GOT3 (cell line): ENCODE data around the gene PPP2R2C.

Experiments
- DNase-seq: peaks from one replicate; lab custom pipeline; 2025; ENCODE audit warnings: mixed read lengths; lab: John Stamatoyannopoulos, UW

The PPP2R2C gene

DNA sequence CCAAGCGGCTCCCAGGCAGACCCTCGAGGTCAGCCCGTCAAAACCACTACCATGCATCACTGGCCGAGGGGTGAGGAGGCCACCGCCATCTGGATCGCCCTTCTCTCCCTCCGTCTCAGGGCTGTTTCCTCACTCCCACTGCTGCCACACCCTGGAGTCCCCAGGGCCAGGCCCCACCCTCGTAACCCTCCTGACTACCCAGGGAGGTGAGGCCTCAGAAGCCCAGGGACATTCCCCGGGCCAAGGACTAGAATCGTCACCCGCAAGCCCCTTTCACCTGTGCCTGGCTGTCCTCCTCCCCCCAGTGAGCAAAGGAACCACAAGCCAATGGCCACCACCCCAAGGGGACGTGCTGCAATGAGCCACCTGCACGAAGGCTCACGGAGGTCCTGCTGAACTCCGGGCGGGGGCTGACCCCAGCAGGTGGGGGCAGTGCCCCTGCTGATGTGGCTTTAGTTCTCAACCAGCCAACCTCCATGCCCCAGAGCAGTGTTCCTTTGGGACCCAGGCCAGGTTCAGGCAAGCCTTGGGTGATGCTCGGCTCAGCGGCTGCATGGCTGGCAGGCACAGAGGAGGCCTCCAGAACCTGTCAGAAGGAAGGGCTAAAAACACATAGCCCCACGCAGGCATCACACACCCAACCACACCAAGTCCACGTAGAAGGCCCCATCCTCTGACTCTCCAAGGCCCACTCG is 23.8 kb downstream of the PPP2R2C start:
- no peak for DNase-seq

DNA sequence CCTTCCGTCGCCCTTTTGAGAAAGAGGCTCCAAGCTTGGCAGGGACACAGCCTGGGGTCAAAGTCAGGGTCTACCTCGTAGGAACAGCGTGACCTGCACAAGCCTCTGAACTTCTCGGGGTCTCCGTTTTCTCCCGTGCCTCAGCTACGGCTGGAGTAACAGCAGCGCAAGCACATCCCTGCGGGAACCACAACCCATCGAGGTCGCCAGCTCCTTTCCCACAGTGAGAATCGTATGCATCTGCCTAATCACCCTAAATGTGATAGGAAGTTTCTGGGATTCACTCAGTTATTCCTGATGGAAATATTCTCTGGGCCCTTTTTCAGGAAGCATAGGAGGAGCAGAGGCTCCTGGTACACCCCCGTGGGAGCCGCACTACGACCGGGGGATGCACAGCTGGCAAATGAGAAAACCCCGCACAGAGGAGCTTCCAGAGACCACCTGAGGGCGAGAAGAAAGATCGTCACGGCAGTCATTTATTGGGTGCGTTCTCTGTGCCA is 24.7 kb downstream of the PPP2R2C start:
- no peak for DNase-seq

DNA sequence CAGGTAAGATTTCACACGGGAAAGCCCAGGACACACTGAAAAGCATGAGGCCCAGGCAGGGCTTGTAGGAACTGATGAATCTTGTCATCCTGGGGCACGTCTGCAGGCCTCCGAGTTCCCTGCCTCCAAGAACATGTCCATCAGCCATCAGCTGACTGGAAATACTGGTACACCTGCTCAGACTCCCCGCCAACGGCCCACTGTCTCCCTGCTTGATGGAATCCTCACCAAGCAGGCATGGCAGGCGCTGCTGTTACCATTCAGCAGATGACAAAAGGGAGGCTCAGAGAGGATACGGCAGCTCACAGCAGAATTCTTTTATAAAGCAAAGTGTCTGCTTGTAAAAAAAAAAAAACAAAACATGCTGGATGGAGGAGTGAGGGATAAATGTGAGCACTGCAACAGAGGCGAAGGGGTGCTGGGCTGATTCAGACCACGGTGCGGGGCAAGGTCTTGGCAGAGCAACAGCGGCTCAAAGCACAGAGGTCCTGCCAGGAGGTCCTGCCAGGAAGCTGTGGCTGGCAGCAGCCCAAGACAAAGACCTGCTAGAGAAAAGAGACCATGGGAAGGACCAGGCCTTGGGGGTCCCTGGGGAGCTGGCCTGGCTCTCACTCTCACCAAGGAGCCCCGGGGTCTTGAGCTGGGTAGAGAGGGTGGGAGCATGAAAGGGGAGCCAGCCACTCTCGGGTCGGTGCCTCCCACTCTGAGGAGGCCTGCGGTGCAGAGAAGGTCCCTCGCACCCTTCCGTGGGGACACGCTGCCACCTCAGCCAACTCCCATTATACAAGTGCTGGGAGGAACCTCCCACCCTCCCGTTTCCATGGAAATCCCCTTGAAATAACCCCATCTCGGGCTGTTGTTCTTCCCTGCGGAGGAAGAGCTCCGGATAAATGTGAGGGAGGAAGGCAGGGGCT is 25.6 kb downstream of the PPP2R2C start:
- no peak for DNase-seq

DNA sequence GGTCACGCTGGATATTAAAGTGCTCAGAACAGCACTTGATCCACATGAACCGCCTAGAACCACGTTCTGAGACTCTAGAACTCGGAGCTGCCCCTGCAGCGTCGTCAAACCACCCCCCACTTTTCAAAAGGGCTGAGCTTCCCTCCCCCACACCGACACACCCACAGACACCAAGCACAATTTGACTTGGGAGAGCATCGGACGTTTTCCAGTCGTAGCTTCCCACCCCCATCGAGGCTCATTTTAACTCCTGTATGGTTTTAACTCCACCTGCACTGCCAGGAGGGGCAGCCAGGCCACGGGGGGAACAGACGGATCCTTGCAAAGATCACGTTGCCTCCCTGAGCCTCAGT is 26.3 kb downstream of the PPP2R2C start:
- no peak for DNase-seq

DNA sequence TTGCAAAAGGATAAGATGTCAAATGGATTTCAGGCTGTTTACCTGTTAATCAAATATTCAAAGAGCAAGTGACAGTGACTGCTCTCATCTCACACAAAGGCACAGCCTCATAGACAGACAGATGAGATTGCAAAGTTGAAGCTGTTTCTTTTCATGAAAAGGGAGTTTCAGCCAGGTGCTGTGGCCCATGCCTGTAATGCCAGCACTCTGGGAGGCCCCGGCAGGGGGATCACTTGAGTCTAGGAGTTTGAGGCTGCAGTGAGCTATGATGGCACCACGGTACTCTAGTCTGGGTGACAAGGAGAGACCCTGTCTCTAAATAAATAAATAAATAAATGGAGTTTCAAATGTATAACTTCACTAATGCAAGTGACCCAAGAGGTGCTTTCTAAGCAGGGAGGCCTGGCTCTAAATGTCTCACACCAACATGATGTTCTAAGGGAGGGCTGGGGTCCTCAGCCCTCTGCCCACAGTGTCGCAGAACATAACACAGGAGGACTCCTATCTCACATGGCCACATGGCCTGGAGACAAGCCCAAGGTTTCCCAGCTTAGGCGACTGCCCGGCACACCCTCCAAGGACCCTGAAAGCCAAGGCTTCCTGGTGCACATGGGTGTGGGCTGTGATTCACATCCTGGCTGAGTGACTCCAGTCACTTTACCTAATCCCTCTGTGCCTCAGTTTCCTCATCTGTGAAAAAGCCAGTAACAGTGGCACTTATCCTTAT is 26.8 kb downstream of the PPP2R2C start:
- no peak for DNase-seq

DNA sequence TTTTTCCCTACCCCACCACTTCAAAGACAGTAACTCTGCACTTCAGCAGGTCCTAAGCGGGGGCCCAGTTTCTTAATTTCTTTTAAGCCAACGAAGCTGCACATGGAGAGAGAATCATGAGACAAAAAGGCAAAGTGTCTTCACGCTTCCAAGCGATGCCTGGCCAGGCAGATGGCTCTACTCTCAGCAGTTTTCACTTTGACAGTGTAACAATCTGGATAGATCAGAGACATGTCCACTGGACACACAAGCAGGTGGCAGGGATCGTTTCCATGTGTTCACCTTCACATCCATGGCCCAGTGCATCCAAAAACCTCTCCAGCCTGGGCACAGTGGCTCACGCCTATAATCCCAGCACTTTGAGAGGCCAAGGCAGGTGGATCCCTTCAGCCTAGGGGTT is 27.8 kb downstream of the PPP2R2C start:
- DNase-seq: no peak

DNA sequence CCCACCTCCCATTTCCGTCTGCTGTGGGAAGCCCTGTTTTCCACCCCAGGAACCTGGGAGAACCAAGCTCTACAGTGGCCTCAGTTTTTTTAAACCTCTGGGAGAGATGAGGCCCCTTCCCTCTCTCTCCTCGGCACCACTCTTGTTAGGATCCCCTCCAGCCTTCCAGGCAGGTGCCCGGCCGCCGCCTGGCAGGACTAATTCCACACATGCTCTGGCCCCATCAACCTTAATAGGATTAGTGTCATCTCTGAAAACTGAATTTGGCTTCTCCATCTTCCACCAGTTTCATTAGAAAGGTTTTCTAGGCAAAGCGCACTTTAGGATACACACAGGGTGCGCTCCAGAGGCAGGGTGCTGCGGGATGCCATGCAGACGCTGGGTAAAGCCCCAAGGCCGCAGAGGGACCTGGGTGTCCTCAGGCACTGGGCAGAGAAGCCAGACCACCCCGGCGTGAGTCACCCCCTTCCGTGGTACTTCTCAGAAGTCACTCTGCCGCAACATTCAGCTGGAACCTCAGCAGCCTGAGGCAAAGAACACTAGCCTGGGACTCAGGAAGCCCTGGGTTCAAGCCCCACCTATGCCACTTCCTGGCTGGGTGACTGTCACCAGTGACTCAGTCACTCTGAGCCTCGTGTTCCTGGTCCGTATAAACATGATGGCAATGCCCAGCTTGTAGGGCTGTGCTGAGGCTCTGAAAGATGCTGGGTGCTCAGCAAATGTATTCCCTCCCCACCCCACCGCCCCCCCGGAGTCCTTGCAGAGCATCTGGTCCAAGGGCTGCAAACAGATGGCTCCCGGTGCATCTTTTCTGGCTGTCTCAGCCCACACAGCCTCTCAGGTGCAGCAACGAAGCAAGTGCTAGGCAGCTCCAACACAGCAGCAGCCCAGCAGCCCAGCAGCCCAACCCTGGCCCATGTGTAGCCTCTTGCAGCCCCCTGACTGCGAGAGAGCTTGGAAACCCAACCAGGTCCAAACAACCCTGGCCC is 29.1 kb downstream of the PPP2R2C start:
- no peak for DNase-seq

DNA sequence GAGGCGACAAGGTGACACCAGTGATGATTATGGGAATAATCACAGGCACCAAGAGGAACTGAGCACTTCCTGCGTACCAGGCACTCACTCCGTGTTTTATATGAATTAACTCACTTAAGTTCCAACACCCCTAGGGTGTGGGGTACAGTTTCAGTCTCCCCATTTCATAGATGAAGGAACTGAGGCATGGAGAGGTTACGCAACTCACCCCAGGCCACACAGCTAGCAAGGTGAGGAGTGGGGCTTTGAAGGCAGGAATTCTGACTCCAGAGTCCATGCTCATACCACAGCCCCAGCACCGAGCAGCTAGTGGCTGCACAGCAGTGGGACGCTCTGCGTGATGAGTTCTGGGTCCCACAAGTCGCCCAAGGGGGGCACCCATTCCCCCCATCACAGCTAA is 29.9 kb downstream of the PPP2R2C start:
- DNase-seq: no peak

DNA sequence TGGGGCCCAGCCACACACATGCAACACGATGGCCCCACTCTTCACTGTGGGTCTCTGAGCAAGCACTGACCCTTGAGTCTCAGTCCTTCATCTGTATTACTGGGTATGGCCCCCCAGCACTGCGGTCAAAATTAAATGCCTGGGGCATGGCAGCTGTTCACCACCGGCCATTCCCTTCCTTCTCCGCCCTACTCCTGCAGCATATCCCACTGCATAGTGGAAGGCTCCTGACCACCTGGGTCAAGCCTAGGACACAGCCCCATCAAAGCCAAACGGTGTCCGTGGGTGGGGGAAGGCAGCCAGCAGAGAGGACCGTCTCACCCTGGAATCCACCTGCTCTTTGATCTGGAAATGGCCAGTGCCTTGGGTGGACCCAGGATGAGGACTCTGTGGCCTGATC is 30.7 kb downstream of the PPP2R2C start:
- DNase-seq: no peak

DNA sequence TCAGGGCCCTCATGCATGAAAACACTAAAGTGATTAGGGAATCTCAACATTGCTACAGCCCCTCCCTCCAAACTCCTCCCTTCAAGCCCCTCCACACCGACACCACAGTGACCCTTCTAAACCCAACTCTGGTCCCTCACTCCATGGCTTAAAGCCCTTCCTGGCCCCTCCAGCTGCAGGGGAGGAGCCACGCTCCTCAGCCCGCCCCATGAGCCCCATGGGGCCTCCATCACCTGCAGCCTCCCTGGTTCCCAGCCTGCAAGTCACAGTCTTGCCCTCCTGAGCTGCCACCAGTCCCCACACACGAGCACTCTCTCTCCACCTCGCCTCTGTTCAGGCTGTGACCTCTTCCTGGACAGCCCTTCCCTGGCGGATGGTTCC is 31.2 kb downstream of the PPP2R2C start:
- no peak for DNase-seq

DNA sequence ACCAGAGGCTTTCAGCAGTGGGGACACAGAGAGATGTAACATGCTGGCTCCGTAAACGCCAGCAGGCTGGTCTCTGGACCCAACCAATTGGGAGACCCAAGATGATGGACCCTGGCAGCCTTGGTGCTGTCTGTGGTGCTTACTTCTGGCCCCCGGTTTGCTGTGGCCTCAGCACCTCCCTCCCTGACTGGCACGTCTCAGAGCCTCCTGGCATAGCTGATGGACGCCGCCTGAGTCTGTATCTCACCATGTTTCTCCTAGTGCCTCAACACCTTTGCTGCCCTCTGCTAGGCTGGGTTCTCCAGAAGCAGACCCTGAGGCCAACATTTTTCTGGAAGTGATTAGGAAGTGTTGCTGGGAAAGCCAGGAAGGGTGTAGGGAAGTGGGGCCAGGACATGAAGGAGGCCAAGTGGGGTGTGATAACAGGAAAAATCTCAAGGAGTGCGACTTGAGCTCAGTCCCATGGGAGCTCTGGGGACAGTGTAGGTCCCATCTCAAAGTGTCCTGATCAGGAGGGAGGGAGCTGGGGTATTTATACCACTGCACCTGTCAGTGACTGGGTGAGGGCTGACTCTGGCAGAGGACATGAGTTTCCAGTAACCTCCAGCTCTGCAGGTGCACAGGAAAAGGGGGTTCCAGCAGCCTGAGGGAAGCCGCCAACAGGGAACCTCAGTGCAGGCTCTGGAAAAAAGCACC is 31.8 kb downstream of the PPP2R2C start:
- no peak for DNase-seq

DNA sequence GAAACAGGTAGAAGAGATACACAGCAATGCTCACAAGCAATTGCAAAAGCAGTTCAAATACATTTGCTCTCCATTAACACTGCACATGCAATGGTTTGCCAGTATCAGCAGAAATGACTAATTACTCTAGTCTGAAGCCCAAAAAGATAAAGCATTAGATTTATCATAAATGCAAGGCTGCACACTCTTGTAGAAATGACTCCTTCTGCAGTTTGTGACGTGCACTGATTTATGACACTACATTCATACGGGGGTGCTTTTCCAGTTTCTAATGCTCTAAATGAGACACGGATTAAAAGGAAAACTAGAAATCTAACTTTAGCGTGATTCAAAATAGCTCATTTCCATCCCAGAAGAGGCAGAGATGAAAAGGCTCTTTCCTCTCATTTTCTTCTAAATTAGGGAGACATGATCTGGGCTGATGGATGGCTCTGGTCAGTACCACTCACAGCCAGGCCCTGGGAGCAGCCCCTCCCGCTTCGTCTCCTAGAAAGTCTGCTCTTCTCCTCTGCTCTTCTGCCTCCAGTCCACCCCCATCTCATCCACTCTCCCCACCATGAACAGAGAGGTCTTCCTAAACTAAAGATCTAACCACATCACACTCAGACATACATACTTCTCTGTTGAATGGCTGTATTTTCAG is 33.2 kb downstream of the PPP2R2C start:
- no peak for DNase-seq

DNA sequence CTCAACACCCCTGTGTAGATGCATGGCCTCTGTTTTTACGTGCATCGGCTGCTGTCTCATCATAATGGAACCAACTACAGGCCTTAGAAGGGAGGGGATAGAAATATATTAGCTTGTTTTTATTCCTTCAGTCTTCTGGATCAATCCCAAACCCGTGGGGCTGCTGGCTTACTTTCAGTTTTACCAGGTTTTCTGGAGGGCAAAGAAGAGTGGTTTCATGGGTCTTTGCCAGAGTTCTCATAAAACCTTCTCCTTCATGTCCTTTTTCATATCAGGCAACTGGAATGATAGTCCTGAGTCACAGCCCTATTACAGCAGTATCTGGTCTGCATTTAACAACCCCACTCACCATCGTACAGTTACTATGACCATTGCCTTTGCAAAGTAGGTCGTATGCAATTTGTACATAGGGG is 34.6 kb downstream of the PPP2R2C start:
- DNase-seq: no peak

DNA sequence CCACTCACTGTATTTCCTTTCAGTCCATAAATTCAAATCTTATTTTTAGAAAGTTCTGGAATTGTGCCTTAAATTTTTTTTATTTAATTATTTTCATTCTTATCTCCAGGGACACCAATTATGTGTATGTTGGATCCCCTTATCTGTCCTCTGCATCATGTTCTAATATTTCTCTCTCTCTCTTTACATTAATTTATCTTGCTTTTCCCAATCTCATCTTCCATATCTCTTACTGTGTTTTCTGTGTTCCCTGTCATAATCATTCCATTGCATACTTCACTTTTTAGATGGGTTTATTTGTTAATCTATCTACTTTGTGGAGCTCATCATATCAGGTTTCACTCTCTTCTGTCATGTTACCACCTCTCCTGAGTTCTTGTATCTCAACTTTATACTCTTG is 37.4 kb downstream of the PPP2R2C start:
- no peak for DNase-seq

DNA sequence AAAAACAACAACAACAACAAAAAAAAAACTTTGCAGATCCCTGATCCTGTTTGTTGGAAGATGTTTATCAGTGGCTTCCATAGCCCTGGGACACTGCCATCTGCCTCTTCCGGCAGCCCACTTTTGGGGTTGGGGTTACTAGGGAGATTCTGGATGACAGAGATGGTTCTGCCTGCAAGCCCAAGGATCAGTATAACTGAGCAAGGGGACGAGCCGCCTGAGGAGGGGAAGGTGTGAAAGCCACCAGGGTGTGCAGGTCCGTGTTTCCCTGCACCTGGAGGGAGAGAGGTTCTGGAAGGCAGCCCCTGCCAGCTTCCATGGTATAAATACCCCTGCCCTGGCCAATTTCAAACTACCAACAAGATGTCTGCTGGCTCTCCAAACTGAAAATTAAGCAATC is 41.5 kb downstream of the PPP2R2C start:
- no peak for DNase-seq

DNA sequence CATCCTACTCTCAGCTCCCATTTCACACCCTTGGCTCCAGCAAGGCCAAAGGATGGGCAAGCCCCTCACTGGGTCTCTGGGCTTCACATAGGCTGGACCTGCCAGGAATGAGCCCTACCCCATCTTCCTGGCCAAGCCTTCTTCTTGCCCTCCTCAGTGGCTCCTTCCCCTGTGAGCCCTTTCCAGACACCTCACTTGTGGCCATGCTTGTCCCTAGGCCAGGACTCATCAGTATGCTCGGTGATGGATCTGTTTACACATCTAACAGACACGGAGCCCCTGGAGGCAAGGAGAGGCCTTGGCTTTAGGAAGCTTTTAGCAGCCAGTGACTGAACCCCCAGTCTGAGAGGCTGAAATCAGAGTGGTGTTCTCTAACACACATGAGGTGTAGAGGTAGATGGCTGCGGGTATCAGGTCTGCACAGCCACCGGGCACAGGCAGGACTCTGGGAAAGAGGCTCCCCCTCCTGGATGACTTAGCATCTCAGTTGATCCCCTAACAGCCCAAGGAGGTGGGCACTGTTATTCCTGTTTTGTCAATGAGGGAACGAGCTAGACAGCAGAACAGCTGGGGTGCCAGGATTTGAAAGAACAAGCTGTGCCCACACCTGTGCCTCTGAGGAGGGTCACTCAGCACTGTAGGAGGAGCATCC is 44.8 kb downstream of the PPP2R2C start:
- no peak for DNase-seq

DNA sequence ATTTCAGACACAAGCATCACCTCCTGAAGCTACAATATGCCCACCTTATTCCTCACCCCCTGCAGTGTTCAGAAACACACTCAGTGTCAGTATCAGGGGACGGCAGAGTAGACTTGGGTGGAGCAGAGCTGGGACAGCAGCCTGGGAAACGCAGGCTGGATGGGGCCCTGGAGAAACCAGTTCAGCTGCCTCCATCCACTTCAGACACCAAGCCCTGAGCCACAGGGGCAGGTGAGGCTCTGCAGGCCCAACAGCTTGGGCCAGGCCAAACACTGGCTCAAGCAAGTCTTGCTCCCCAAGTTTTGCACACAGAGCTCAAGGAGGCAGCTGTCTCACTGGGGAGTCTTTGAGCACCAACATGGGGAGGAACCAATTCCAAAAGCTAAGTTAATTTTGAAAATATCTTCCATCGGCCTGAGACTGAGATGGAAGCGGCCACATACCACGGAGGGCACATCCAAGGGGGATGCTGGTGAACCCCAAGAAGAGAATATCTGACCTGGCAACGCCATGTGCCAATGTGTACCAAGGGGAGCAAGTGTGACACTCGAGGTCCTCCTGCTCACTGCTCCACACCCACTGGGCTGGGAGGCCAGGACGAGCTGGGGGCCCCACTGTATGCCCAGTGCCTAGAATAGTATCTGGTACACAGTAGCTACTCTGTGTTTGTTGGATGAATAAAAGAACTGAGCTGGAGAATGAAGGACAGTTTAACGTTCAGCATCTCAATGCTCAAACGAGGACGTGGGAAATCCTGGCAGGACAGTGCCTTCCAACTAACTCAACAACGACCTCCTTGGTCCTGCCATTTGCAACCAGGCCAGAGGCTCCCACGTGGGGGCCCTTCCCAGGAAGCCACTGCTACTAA is 45.6 kb downstream of the PPP2R2C start:
- DNase-seq: no peak

DNA sequence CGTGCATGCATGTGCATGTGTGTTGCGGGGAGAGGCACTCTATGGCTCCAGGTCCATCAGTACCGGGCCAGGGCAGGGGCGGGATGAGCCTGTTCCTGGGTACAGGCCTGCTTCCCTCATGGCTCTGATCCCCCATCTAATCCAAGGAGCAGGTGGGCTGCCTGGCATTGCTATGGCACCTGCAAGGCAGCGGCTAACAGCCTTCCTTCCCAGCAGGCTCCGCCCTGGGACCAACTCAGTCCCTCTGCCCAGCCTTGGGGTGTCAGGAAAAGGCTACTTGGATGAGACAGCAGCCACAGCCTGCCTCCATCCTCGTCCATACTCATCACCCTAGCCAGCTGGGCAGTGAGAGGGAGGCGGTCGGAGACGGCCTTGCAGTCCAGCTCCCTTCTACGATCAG is 46.5 kb downstream of the PPP2R2C start:
- no peak for DNase-seq

DNA sequence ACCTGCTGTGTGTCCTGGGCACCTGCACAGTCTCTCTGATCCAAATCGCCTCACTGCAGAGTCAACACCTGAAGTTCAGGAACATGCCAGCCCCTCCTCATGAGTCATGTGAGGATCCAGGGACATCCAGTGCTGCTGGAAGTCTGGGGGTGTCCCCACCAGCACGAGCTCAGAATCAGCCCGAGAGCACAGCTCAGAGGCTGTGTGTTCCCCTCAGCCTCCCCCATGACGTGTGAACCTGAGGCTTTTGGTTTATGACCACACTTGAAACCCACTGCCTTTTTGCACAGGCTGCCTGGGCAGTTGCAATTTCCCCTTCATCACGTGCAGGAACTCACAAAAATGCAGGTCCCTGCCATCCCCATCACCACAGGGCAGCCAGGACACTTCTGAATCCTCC is 47.1 kb downstream of the PPP2R2C start:
- no peak for DNase-seq
